NOMO-1 treated with dmso at 0.1 percent for 144 hours (cell line): Measurements from ENCODE around the gene ODF2.
"Not testable (repeated sequence)": the region's sequence is repeated elsewhere in the genome, so short reads cannot be mapped to it uniquely, and the experiment has no call there.

ENCODE experiments used
- DNase-seq: peaks from one replicate; lab custom pipeline; 2025; ENCODE audit not compliant: unreplicated experiment; lab: John Stamatoyannopoulos, UW

ODF2 gene

GRCh38 chr9:128455849-128456612 is at the start of gene ODF2:
ODF2 (plus strand) TSS chr9:128456006; CDS start chr9:128456092, 86 bp downstream.
- peak; percentile 94 for DNase-seq

GRCh38 chr9:128406848-128407391 is 48.9 kb upstream of the ODF2 start:
- no peak for DNase-seq

GRCh38 chr9:128408963-128409431 is 46.8 kb upstream of the ODF2 start:
- DNase-seq = no peak

- DNase-seq = no peak
These were observed 46.4 kb upstream of the ODF2 start for GRCh38 chr9:128409450-128409849.

GRCh38 chr9:128409978-128410377 is 45.8 kb upstream of the ODF2 start:
- no peak for DNase-seq

GRCh38 chr9:128411364-128412119 is 44.3 kb upstream of the ODF2 start:
- no peak for DNase-seq

GRCh38 chr9:128412120-128412790 is 43.6 kb upstream of the ODF2 start:
- DNase-seq = peak; percentile 23

GRCh38 chr9:128413728-128414127 is 42.1 kb upstream of the ODF2 start:
- not testable (repeated sequence) for DNase-seq

- no peak for DNase-seq
These were observed 41.3 kb upstream of the ODF2 start for GRCh38 chr9:128414461-128414860.

- no peak for DNase-seq
These were observed 40.5 kb upstream of the ODF2 start for GRCh38 chr9:128415281-128415680.

GRCh38 chr9:128416014-128416413 is 39.8 kb upstream of the ODF2 start:
- no peak for DNase-seq

GRCh38 chr9:128416432-128417019 is 39.3 kb upstream of the ODF2 start:
- DNase-seq = no peak

- DNase-seq = no peak
These were observed 36.5 kb upstream of the ODF2 start for GRCh38 chr9:128419061-128419925.

- peak; percentile 61 for DNase-seq
These were observed 35.7 kb upstream of the ODF2 start for GRCh38 chr9:128420060-128420650.

GRCh38 chr9:128420651-128421481 is 34.9 kb upstream of the ODF2 start, which contains the start of gene CERCAM:
CERCAM (plus strand) TSS chr9:128420857; CDS start chr9:128420878, 21 bp downstream.
- no peak for DNase-seq

- DNase-seq = no peak
These were observed 34.3 kb upstream of the ODF2 start for GRCh38 chr9:128421482-128421996.

GRCh38 chr9:128422022-128422782 is 33.6 kb upstream of the ODF2 start:
- not testable (repeated sequence) for DNase-seq

GRCh38 chr9:128422783-128423150 is 33.0 kb upstream of the ODF2 start:
- no peak for DNase-seq
